NCI-H146 (cell line): Measurements from ENCODE around the gene SCYL1.

Experiments used
- DNase-seq: peaks from one replicate; lab custom pipeline; 2025; lab: John Stamatoyannopoulos, UW

SCYL1 gene

GRCh38 chr11:65493367-65494176, 31.3 kb upstream of the SCYL1 start:
- DNase-seq = no peak

DNA sequence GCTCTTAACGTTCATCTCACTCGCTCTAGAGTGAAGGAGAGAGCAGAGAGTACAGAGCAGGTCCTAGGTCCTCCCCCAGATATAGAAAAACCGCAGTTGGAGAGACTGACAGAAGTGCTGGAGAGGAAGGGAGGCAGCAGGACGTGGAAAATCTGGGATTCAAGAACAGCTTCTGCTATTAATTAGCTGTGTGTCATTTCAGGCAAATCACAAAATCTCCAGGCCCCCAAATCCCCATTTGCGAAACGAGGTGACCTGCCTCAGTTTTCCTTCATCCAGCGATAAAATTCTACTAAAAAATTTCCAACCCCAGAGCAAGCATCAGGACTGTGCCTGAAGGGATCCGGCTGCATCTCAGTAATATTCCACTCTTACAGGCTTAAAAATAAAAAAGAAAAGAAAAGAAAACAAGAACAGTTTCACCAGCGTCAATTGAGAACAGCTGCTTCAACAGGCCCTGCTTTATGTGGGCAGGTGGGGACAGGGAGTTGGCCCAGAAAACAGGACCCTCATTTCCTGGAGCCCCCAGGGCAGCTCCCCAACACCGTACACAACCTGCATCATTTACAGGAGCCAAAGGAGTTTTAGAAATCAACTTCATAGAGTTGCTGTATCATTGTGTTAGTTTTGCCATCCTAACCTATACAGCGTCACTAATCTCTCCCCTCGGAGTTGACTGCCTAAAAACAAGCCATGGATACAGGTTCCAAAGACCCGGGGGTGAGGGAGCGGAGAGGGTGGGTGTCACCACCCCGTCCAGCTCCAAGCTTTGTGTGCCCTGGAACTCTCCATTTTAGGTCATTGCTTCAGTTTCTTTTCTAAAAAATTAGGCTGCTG, 28.4 kb upstream of the SCYL1 start:
- peak; percentile 55 for DNase-seq

DNA sequence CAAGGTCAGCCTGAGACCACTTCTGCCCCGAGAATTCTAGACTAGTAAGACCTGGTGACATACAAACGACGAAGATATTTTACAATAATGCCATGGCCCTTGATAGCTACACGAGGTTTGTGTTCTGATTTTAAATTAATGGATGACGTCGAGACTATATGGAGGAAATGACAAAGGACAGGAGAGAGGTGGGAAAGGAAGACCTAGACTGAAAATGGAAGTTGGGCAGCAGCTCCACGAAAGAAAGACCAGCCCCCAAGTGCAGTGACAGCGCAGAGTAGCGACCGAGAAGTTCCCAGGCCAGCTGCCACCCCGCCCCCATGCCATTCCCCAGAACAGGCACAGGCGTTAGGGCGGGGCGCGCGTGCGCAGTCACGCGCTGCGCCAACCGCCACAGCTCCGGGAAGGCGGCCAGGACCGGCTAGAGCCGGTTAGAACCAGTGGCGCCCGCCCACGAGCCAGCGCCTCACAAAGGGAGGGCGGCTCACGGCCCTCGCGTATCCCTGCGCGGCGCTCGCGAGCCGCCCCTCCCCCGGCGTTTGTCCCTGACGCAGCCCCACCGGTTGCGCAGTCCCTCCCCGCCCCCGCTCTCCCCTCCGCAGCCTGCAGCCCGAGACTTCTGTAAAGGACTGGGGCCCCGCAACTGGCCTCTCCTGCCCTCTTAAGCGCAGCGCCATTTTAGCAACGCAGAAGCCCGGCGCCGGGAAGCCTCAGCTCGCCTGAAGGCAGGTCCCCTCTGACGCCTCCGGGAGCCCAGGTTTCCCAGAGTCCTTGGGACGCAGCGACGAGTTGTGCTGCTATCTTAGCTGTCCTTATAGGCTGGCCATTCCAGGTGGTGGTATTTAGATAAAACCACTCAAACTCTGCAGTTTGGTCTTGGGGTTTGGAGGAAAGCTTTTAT, 27.5 kb upstream of the SCYL1 start:
- peak; percentile 100 for DNase-seq

DNA sequence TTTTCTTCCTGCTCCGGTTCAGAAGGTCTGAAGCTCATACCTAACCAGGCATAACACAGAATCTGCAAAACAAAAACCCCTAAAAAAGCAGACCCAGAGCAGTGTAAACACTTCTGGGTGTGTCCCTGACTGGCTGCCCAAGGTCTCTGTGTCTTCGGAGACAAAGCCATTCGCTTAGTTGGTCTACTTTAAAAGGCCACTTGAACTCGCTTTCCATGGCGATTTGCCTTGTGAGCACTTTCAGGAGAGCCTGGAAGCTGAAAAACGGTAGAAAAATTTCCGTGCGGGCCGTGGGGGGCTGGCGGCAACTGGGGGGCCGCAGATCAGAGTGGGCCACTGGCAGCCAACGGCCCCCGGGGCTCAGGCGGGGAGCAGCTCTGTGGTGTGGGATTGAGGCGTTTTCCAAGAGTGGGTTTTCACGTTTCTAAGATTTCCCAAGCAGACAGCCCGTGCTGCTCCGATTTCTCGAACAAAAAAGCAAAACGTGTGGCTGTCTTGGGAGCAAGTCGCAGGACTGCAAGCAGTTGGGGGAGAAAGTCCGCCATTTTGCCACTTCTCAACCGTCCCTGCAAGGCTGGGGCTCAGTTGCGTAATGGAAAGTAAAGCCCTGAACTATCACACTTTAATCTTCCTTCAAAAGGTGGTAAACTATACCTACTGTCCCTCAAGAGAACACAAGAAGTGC, 26.7 kb upstream of the SCYL1 start:
- peak; percentile 73 for DNase-seq

- no peak for DNase-seq
Measured at GRCh38 chr11:65498727-65498976, 26.2 kb upstream of the SCYL1 start.

DNA sequence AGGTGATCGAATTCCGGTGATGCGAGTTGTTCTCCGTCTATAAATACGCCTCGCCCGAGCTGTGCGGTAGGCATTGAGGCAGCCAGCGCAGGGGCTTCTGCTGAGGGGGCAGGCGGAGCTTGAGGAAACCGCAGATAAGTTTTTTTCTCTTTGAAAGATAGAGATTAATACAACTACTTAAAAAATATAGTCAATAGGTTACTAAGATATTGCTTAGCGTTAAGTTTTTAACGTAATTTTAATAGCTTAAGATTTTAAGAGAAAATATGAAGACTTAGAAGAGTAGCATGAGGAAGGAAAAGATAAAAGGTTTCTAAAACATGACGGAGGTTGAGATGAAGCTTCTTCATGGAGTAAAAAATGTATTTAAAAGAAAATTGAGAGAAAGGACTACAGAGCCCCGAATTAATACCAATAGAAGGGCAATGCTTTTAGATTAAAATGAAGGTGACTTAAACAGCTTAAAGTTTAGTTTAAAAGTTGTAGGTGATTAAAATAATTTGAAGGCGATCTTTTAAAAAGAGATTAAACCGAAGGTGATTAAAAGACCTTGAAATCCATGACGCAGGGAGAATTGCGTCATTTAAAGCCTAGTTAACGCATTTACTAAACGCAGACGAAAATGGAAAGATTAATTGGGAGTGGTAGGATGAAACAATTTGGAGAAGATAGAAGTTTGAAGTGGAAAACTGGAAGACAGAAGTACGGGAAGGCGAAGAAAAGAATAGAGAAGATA, 25.7 kb upstream of the SCYL1 start, which contains the start of gene MALAT1:
TSS of gene MALAT1 (plus strand) at position 69 of the 736 bp plus-strand sequence.
- DNase-seq = peak; percentile 90

- no peak for DNase-seq
Measured at GRCh38 chr11:65499713-65500386, 25.0 kb upstream of the SCYL1 start.

- DNase-seq = peak; percentile 58
Measured at GRCh38 chr11:65500387-65501185, 24.3 kb upstream of the SCYL1 start.

GRCh38 chr11:65501186-65501471, 23.8 kb upstream of the SCYL1 start:
- no peak for DNase-seq

- DNase-seq = no peak
Measured at GRCh38 chr11:65501472-65502273, 23.2 kb upstream of the SCYL1 start.

DNA sequence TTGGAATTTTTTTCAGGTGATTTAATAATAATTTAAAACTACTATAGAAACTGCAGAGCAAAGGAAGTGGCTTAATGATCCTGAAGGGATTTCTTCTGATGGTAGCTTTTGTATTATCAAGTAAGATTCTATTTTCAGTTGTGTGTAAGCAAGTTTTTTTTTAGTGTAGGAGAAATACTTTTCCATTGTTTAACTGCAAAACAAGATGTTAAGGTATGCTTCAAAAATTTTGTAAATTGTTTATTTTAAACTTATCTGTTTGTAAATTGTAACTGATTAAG, 22.7 kb upstream of the SCYL1 start:
- no peak for DNase-seq

DNA sequence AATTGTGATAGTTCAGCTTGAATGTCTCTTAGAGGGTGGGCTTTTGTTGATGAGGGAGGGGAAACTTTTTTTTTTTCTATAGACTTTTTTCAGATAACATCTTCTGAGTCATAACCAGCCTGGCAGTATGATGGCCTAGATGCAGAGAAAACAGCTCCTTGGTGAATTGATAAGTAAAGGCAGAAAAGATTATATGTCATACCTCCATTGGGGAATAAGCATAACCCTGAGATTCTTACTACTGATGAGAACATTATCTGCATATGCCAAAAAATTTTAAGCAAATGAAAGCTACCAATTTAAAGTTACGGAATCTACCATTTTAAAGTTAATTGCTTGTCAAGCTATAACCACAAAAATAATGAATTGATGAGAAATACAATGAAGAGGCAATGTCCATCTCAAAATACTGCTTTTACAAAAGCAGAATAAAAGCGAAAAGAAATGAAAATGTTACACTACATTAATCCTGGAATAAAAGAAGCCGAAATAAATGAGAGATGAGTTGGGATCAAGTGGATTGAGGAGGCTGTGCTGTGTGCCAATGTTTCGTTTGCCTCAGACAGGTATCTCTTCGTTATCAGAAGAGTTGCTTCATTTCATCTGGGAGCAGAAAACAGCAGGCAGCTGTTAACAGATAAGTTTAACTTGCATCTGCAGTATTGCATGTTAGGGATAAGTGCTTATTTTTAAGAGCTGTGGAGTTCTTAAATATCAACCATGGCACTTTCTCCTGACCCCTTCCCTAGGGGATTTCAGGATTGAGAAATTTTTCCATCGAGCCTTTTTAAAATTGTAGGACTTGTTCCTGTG, 22.1 kb upstream of the SCYL1 start:
- no peak for DNase-seq

GRCh38 chr11:65503368-65503948, 21.4 kb upstream of the SCYL1 start:
- no peak for DNase-seq

DNA sequence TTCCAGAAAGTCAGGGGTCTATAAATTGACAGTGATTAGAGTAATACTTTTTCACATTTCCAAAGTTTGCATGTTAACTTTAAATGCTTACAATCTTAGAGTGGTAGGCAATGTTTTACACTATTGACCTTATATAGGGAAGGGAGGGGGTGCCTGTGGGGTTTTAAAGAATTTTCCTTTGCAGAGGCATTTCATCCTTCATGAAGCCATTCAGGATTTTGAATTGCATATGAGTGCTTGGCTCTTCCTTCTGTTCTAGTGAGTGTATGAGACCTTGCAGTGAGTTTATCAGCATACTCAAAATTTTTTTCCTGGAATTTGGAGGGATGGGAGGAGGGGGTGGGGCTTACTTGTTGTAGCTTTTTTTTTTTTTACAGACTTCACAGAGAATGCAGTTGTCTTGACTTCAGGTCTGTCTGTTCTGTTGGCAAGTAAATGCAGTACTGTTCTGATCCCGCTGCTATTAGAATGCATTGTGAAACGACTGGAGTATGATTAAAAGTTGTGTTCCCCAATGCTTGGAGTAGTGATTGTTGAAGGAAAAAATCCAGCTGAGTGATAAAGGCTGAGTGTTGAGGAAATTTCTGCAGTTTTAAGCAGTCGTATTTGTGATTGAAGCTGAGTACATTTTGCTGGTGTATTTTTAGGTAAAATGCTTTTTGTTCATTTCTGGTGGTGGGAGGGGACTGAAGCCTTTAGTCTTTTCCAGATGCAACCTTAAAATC, 20.8 kb upstream of the SCYL1 start:
- DNase-seq = peak; percentile 41

GRCh38 chr11:65504674-65505465, 20.0 kb upstream of the SCYL1 start:
- no peak for DNase-seq

- DNase-seq = no peak
Measured at GRCh38 chr11:65505466-65506289, 19.2 kb upstream of the SCYL1 start.
